GM23338 (cell line): Measurements from ENCODE around the gene MUC5AC. TPM values are rescaled to one million over a fixed set of nuclear protein-coding genes. Genes with fewer than 3 reads are reported as not detected.

ENCODE experiments used
- ATAC-seq: fragments of 200-7000 bp; cut with Tn5 transposase; 3 replicates; pipeline ENCODE4 v1.9.1; 2020
- DNase-seq: peaks from one replicate; pipeline ENCODE4 v3.0.0-alpha.2; 2015; ENCODE audit warnings: low spot score
- H2AFZ ChIP-seq: fragments of 200-600 bp; sonication (generic); 2 replicates; pipeline ENCODE4 v1.8.0; 2016; ENCODE audit warnings: antibody characterized with exemption, mild to moderate bottlenecking, moderate library complexity
- H3F3A ChIP-seq: fragments of 200-600 bp; sonication (generic); replicated peaks from 2 replicates; pipeline ENCODE4 v1.8.0; 2017; ENCODE audit warnings: antibody characterized with exemption, mixed run types, low read depth
- H3K27ac ChIP-seq: fragments of 200-600 bp; sonication (generic); 2 replicates; pipeline ENCODE4 v1.6.1; 2016; ENCODE audit warnings: low read depth
- H3K27me3 ChIP-seq: fragments of 200-600 bp; sonication (generic); 2 replicates; pipeline ENCODE4 v1.8.0; 2016; ENCODE audit warnings: mild to moderate bottlenecking, mixed run types, moderate library complexity; ENCODE audit not compliant: insufficient read depth
- H3K36me3 ChIP-seq: fragments of 200-600 bp; sonication (generic); 2 replicates; pipeline ENCODE4 v1.8.0; 2016; ENCODE audit warnings: mild to moderate bottlenecking; ENCODE audit not compliant: insufficient read depth
- H3K4me1 ChIP-seq: fragments of 200-600 bp; sonication (generic); 2 replicates; pipeline ENCODE4 v1.8.0; 2016; ENCODE audit warnings: mild to moderate bottlenecking, moderate library complexity; ENCODE audit not compliant: insufficient read depth
- H3K4me2 ChIP-seq: fragments of 200-600 bp; sonication (generic); 2 replicates; pipeline ENCODE4 v1.7.1; 2017; ENCODE audit warnings: mixed run types
- H3K4me3 ChIP-seq: fragments of 200-600 bp; sonication (generic); 2 replicates; pipeline ENCODE4 v1.6.1; 2016; ENCODE audit warnings: mixed run types
- H3K79me2 ChIP-seq: fragments of 200-600 bp; sonication (generic); replicated peaks from 2 replicates; pipeline ENCODE4 v1.8.0; 2017; ENCODE audit warnings: mild to moderate bottlenecking; ENCODE audit not compliant: insufficient read depth
- H3K9me2 ChIP-seq: fragments of 200-600 bp; sonication (generic); 2 replicates; pipeline ENCODE4 v1.8.0; 2017; ENCODE audit not compliant: insufficient read depth
- H4K20me1 ChIP-seq: fragments of 200-600 bp; sonication (generic); replicated peaks from 2 replicates; pipeline ENCODE4 v1.8.0; 2017; ENCODE audit warnings: mild to moderate bottlenecking; ENCODE audit not compliant: insufficient read depth
- H3K27ac Mint-ChIP-seq: 2 replicates; pipeline ENCODE4 v1.8.0; 2020; ENCODE audit warnings: inconsistent platforms, mild to moderate bottlenecking, moderate library complexity, mixed read lengths
- H3K27me3 Mint-ChIP-seq: 3 replicates; pipeline ENCODE4 v1.8.0; 2022; ENCODE audit warnings: low read depth, mild to moderate bottlenecking, moderate library complexity, mixed read lengths, inconsistent platforms; ENCODE audit not compliant: insufficient read depth, poor library complexity
- H3K36me3 Mint-ChIP-seq: 3 replicates; pipeline ENCODE4 v1.8.0; 2021; ENCODE audit warnings: low read depth, mild to moderate bottlenecking, inconsistent platforms, moderate library complexity, mixed read lengths
- H3K4me1 Mint-ChIP-seq: 3 replicates; pipeline ENCODE4 v1.8.0; 2020; ENCODE audit warnings: mild to moderate bottlenecking, inconsistent platforms, mixed read lengths
- H3K4me3 Mint-ChIP-seq: 3 replicates; pipeline ENCODE4 v1.8.0; 2021; ENCODE audit warnings: moderate library complexity, mild to moderate bottlenecking, inconsistent platforms, mixed read lengths
- H3K9me3 Mint-ChIP-seq: 3 replicates; pipeline ENCODE4 v1.8.0; 2020; ENCODE audit warnings: moderate library complexity, mild to moderate bottlenecking, inconsistent platforms, mixed read lengths
- EZH2 ChIP-seq: fragments of 200-600 bp; sonication (generic); IDR thresholded peaks from one replicate; pipeline ENCODE4 v1.8.0; 2017; ENCODE audit warnings: antibody characterized with exemption, mild to moderate bottlenecking, low read depth; ENCODE audit not compliant: unreplicated experiment
- JUNB ChIP-seq: IDR thresholded peaks from one replicate; pipeline ENCODE4 v1.6.1; 2016; ENCODE audit warnings: antibody characterized with exemption; ENCODE audit not compliant: unreplicated experiment
- NANOG ChIP-seq: IDR thresholded peaks from 2 replicates; pipeline ENCODE4 v1.6.1; 2016; ENCODE audit warnings: antibody characterized with exemption, borderline replicate concordance
- POLR2AphosphoS5 ChIP-seq: IDR thresholded peaks from 2 replicates; pipeline ENCODE4 v1.6.1; 2016; ENCODE audit warnings: antibody characterized with exemption, low read depth
- REST ChIP-seq: IDR thresholded peaks from one replicate; pipeline ENCODE4 v1.6.1; 2018; ENCODE audit warnings: antibody characterized with exemption; ENCODE audit not compliant: unreplicated experiment
- STAT1 ChIP-seq: IDR thresholded peaks from one replicate; pipeline ENCODE4 v1.6.1; 2016; ENCODE audit warnings: antibody characterized with exemption; ENCODE audit not compliant: unreplicated experiment
- ZNF114 ChIP-seq: fragments of 250-450 bp; sonication (Bioruptor Pico); IDR thresholded peaks from 2 replicates; pipeline ENCODE4 v1.5.0; 2020; ENCODE audit warnings: mild to moderate bottlenecking, moderate library complexity
- ZNF331 ChIP-seq: fragments of 250-450 bp; sonication (Bioruptor Pico); IDR thresholded peaks from 2 replicates; pipeline ENCODE4 v1.5.0; 2020; ENCODE audit warnings: low read depth, mild to moderate bottlenecking, moderate library complexity
- ZNF462 ChIP-seq: fragments of 250-450 bp; sonication (Bioruptor Pico); IDR thresholded peaks from 2 replicates; pipeline ENCODE4 v1.5.0; 2020; ENCODE audit warnings: mild to moderate bottlenecking, moderate library complexity
- polyA plus RNA-seq: library from polyadenylated mRNA; unstranded; fragments of >200 nt; fragmentation: Nextera tagmentation; extraction: Ambion mirVana; gene quantifications from 2 replicates; pipeline ENCODE4 v1.2.1, GENCODE V29; 2016
- total RNA-seq: library from RNA; depleted of rRNA; stranded (reverse); fragments of >200 nt; shearing (Covaris generic); gene quantifications from 2 replicates; pipeline ENCODE4 v1.2.3, GENCODE V29; 2014
- TF ChIP-seq, protein P1 (sequence below), 2 experiments: fragments of 200-600 bp in 1 of 2; sonication (generic) in 1 of 2; conservative IDR thresholded peaks; 2 replicates each; pipeline versions ENCODE4 v1.5.1 to v1.6.1; 2016 to 2017; ENCODE audit warnings: antibody characterized with exemption in 2 of 2, low read depth in 2 of 2, mild to moderate bottlenecking in 2 of 2, moderate library complexity in 1 of 2
- TF ChIP-seq, protein P2 (sequence below): IDR thresholded peaks from 2 replicates; pipeline ENCODE4 v1.6.1; 2016; ENCODE audit warnings: antibody characterized with exemption

The MUC5AC gene
- total and polyA plus RNA-seq, 2 experiments from 2014 or later, result not detected

- no peaks in the 10 kb centered on the region for H4K20me1 ChIP-seq
- H3K27me3 Mint-ChIP-seq, result peaks cover 14% of the 10 kb centered on the region
- ATAC-seq, result no peak
- no peaks in the 10 kb centered on the region for H3K27me3 ChIP-seq
- no peak overlapping the region for H3K27ac Mint-ChIP-seq
- peaks cover 8% of the 10 kb centered on the region for H3K36me3 Mint-ChIP-seq
- DNase-seq, result no peak
- H3K4me3 Mint-ChIP-seq, result no peak overlapping the region
- no peak overlapping the region for H3K4me3 ChIP-seq
- H3K79me2 ChIP-seq, result no peaks in the 10 kb centered on the region
- H3K9me2 ChIP-seq, result no peaks in the 10 kb centered on the region
- H3K27ac ChIP-seq, result no peak overlapping the region
- no peak for TF ChIP-seq STAT1
- TF ChIP-seq ZNF462, result no peak
- no peak for TF ChIP-seq EZH2
- no peak for TF ChIP-seq JUNB
- TF ChIP-seq ZNF114 (CRISPR knock-in tag), result no peak
- no peak for TF ChIP-seq REST
- TF ChIP-seq POLR2AphosphoS5, result no peak
- TF ChIP-seq, protein P1, sequence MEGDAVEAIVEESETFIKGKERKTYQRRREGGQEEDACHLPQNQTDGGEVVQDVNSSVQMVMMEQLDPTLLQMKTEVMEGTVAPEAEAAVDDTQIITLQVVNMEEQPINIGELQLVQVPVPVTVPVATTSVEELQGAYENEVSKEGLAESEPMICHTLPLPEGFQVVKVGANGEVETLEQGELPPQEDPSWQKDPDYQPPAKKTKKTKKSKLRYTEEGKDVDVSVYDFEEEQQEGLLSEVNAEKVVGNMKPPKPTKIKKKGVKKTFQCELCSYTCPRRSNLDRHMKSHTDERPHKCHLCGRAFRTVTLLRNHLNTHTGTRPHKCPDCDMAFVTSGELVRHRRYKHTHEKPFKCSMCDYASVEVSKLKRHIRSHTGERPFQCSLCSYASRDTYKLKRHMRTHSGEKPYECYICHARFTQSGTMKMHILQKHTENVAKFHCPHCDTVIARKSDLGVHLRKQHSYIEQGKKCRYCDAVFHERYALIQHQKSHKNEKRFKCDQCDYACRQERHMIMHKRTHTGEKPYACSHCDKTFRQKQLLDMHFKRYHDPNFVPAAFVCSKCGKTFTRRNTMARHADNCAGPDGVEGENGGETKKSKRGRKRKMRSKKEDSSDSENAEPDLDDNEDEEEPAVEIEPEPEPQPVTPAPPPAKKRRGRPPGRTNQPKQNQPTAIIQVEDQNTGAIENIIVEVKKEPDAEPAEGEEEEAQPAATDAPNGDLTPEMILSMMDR (conservative IDR thresholded peaks at IDR 0.05; ENCODE audit: low read depth in 2 of 2), result no peak
- no peak for TF ChIP-seq ZNF331 (CRISPR knock-in tag)
- TF ChIP-seq NANOG, result no peak
- TF ChIP-seq, protein P2, sequence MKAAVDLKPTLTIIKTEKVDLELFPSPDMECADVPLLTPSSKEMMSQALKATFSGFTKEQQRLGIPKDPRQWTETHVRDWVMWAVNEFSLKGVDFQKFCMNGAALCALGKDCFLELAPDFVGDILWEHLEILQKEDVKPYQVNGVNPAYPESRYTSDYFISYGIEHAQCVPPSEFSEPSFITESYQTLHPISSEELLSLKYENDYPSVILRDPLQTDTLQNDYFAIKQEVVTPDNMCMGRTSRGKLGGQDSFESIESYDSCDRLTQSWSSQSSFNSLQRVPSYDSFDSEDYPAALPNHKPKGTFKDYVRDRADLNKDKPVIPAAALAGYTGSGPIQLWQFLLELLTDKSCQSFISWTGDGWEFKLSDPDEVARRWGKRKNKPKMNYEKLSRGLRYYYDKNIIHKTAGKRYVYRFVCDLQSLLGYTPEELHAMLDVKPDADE, result no peak
- H3K4me1 ChIP-seq, result no peaks in the 10 kb centered on the region
- H3K36me3 ChIP-seq, result peaks cover 5% of the 10 kb centered on the region; the same call in 1 of the 2 replicates
- no peak overlapping the region for H3K4me2 ChIP-seq
- no peak overlapping the region for H2AFZ ChIP-seq
- H3K9me3 Mint-ChIP-seq, result peaks cover 53% of the 10 kb centered on the region
- H3K4me1 Mint-ChIP-seq, result no peaks in the 10 kb centered on the region
- no peaks in the 10 kb centered on the region for H3F3A ChIP-seq
Measured at GRCh38 chr11:1146365-1146764, 11.4 kb upstream of the MUC5AC start.
